GM12801 (cell line): ENCODE data around the gene HSP90AA1.

Source experiments
- TF ChIP-seq, protein P1 (sequence below): IDR thresholded peaks from one replicate; pipeline ENCODE4 v1.5.1; 2011; ENCODE audit warnings: control low read depth; ENCODE audit not compliant: insufficient read length; ENCODE audit errors: extremely low read depth

Gene HSP90AA1

DNA sequence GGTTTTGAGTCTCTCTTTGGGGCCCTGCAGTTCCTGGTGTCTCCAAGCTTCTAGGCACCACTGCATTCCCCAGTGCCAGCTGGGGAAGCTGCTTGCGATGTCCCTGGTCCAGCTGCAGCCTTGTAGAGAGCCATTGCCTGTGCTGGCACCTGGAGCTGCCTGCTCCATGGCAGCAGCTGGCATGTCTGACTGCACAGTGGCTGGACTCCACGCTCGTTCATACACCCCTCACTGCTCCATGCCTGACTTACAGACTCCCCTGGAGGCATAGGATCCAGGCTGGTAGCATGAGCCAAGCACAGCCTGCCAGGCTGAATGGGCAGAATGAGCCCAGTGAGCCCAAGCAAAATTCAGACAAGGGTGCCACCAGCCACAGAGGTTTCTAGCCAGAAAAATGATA, 31.0 kb upstream of the HSP90AA1 start:
- TF ChIP-seq, protein P1, sequence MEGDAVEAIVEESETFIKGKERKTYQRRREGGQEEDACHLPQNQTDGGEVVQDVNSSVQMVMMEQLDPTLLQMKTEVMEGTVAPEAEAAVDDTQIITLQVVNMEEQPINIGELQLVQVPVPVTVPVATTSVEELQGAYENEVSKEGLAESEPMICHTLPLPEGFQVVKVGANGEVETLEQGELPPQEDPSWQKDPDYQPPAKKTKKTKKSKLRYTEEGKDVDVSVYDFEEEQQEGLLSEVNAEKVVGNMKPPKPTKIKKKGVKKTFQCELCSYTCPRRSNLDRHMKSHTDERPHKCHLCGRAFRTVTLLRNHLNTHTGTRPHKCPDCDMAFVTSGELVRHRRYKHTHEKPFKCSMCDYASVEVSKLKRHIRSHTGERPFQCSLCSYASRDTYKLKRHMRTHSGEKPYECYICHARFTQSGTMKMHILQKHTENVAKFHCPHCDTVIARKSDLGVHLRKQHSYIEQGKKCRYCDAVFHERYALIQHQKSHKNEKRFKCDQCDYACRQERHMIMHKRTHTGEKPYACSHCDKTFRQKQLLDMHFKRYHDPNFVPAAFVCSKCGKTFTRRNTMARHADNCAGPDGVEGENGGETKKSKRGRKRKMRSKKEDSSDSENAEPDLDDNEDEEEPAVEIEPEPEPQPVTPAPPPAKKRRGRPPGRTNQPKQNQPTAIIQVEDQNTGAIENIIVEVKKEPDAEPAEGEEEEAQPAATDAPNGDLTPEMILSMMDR, result no peak

GRCh38 chr14:102116361-102117180, 29.7 kb upstream of the HSP90AA1 start:
- TF ChIP-seq, protein P1, result no peak

GRCh38 chr14:102111101-102111500, 24.3 kb upstream of the HSP90AA1 start:
- TF ChIP-seq, protein P1, result no peak

DNA sequence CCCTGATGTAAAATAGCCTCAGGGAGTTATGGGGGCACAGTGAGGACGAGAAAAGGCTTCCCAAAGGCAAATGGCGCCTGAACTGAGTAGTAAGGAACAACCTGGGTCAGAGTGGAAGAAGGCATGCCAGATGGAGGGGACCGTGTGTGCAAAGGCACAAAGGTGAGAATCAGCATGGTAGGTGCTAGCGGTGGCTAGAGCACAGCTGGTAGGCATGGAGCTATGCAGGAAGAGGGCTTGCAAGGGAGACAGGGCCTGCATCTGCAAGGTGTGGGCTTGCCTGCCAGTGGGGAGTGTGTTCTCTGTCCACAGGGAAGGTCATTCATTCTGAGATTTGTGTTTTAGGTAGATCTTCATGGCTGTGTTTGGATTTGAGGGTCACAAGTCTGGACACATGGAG, 18.5 kb upstream of the HSP90AA1 start:
- TF ChIP-seq, protein P1, result no peak

GRCh38 chr14:102103062-102103695, 16.3 kb upstream of the HSP90AA1 start:
- TF ChIP-seq, protein P1, result no peak

DNA sequence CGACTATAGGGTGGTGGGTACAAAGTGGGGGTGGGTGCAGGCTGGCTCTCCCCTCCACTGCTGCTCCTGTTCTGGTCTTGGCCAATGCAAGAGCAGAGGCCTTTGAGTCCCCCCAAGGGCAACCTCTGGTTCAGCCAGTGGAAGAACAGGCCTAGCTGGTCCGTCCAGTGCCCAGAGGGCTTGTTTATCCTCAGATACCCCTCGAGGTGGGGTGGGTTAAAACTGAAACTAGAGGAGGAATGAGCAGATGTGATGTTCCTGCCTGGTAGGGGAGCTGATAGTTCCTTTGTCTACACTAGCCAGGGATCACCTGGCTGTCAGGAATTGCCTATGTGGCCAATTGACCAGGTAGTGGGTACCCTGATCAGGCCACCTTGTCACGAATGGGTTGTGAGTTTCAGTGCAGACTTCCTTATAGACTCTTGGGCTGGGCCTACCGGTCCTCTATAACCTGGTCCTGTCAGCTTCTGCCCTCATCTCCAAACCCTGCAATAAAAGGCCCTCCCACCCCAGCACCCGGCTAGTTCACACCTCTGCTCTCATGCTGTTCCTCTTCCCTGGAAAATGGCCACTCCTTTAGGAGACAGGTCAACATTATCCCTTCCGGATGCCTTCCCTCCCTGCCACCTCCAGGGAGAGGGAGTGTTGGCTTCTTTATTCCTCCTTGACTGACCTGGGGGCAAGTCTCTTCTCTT, 10.7 kb upstream of the HSP90AA1 start:
- TF ChIP-seq, protein P1, result no peak

- TF ChIP-seq, protein P1, result no peak
Measured at GRCh38 chr14:102096569-102097188, 9.8 kb upstream of the HSP90AA1 start.
